Stimulated activated CD4-positive, alpha-beta T cell treated with anti-CD3 and anti-CD28 coated beads, Interleukin-2, amount 100 ng/mL, for 4 hours (primary cell): ENCODE data around the gene TBC1D5.
"Not testable (repeated sequence)": the region's sequence is repeated elsewhere in the genome, so short reads cannot be mapped to it uniquely, and the experiment has no call there.

Experiments
- DNase-seq: peaks from one replicate; pipeline ENCODE4 v3.0.0-alpha.2; 2020; ENCODE audit warnings: low read depth

TBC1D5 gene

DNA sequence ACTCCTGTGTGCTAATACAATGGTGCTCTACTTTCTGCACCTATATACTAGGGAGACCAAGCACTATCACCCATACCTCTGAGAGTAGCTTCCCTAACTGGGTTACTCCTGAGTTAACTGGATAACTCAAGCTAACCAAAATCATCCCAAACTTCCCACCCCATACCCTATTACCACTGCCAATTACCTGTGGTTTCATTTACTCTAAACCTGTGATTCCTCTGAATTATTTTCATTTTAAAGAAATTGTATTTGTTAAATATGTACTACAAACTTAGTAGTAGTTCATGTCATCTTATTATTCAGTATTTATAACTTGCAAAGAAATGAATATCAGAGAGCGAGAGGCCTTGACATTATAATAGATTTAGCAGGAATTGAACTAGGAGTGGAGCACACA is 340.5 kb downstream of the TBC1D5 start:
- no peak for DNase-seq

DNA sequence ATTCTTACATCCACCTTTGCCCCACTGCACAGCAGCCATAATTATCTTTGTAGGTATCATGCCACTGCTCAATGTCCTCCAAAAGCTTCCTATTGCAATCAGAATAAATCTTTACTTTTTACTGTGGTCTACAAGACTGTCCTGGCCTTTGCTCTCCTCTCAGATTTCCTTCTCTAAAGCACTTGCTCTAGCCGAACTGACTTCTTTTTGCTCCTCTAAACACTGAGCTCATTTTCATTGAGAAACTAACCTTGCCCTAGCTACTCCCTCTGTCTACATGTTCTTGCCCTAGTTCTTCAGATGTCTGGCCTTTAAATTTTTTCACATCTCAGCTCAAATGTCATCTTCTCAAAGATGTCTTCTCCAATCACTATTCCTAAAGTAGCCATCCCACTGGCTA is 342.8 kb downstream of the TBC1D5 start:
- DNase-seq: no peak

DNA sequence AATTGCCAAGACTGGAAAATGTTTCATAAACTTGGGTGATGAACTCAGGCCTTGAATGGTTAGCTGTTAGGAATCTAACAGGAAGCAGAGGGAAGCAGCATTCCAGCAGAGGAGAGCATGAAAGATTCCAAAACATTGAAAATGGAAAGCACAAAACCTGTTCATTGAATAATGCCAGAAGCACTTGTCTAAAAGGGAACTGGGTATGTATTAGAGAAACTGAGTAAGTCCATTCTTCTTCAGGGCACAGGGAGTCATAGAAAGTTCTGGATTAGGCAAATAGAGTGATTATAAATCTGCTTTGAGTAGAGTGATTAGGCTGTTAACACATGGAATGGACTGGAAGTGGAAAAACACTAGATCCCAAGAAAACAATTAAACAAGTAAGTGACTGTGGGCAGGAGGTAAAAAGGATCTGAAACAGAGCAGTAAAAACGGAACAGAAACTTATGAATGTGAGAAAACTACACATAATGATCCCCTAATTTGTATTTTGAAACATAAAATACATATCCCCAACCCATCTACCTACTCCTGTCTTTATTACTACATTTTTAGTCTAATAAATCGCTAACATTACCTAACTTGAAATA is 343.4 kb downstream of the TBC1D5 start:
- DNase-seq: no peak

DNA sequence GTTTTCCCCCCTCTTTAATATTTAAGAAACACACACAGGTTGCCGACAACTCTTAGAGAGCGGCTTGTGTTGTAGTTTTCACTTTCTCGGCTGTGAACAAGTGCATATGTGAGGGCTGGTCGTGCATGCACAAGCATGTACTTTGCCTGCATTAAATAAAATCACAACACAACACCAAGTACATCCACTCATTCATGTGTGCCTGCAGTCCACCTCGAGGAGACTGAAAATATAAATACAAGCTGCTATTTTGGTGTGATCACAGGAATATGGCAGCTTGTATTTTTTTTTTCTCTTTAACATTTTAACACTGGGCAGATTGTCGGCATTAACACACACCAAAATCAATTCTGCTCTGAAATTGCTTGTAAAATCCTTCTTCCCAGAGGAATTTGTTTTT is 346.4 kb downstream of the TBC1D5 start:
- no peak for DNase-seq

DNA sequence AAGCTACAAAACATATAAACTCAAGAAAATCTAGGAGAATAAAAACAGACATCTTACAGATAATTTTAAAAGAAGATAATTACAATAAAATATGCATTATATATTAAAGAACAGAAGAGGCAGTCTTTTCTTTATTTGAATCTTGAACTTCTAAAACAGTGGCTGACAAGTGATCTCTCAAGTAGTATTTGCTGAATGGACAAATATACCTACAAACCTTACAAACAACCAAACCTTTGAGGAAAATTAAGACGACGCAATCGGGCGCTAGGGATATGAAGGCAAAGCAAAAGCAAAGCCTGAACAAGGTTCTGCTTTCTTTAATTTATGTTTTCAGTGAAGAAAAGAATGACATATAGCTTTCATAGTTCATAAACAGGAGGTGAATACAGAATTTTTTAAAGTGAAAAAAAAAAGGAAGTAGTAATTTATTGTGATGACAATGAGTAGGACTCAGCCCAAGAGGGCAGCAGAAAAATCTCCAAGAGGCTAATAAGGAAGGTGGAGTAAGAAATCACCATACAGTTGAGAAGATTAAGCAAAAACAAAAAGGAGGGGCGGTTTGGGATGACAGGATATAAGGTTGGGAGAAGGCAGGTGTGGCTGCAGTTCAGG is 347.8 kb downstream of the TBC1D5 start:
- DNase-seq: no peak

DNA sequence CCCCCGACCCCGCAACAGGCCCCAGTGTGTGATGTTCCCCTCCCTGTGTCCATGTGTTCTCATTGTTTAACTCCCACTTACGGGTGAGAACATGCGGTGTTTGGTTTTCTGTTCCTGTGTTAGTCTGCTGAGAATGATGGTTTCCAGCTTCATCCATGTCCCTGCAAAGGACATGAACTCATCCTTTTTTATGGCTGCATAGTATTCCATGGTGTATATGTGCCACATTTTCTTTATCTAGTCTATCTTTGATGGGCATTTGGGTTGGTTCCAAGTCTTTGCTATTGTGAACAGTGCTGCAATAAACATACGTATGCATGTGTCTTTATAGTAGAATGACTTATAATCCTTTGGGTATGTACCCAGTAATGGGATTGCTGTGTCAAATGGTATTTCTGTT is 349.9 kb downstream of the TBC1D5 start:
- not testable (repeated sequence) for DNase-seq

DNA sequence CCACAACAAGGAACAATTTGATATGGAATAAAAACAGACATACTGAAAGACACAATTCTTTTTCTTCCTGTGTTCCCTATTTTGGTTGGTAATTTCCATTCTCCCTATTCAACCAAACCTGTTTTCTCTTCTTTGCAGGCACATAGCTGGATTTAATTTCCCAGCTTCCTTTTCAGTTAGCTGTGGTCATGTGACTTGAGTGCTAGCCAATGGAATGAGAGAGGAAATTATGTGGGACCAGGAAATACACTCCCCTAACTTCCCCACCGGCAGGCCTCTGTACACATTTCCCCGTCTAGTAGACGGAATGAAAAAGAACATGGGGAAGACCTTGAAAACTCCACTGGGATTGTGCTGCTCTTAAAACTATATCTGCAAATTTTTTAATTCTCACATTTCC is 351.6 kb downstream of the TBC1D5 start:
- no peak for DNase-seq

DNA sequence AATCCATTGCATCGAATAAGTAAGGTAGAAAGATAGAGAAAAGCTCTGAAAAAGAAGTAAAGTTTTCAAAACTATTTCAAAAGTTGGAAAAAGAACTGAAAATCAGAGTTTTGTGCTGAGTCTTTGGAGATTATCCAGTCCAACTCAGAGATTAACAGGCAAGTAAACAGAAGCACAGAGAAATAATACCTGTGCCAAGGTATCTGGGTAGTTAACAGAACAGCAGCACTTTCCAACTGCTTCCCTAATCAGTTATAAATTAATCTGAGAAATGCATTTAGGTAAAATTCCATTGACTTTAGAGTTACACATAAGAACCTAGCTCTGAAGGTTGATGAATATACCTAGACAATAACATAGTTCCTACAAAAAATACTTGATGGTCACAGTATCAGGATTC is 355.3 kb downstream of the TBC1D5 start:
- DNase-seq: no peak

DNA sequence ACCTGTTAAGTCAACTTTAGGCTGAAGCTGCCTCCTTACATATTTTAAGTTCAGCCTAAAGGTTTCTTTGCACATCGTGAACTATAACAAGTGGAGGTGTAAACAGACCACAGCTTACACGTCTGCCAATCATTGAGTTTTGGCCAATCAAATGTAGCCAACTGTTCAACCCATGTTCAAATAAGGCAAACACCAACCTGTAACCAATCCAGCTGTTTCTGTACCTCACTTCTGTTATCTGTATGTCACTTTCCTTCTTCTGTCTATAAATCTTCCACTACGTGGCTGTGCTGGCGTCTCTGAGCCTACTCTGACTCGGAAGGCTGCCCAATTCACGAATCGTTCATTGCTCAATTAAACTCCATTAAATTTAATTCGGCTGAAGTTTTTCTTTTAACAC is 356.0 kb downstream of the TBC1D5 start:
- DNase-seq: no peak

DNA sequence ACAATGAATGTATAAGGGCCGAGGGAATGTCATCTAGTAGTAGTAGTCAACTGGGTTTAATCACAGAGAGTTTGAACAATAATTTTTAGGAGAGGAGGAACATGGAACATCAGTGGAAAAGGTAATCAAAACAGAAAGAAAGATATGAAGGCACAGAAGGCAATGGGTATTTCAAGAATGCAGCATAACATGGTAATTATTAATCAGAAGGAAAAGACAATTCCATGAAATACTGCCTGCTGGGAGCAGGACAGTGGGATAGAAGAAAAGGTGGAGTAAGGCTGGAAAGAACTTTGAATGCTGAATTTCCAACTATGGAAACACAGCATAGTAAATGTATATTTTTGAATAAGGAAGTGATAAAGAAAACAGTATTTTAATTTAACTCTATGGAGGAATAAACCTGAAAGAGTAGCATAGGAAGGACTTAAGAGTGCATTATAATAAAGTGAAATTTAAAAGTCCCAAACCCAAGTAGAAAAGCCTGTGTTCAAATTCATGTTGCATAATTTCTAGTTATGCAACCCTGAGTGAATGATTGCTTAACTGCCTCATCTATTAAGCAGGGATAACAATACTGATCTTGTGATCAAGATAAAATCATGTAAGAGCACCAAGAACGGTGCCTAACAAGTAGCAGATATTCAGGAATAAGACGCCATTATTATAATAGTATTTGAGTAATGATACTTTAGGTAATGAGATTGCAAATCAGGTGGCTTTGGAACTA is 357.7 kb downstream of the TBC1D5 start:
- DNase-seq: no peak

DNA sequence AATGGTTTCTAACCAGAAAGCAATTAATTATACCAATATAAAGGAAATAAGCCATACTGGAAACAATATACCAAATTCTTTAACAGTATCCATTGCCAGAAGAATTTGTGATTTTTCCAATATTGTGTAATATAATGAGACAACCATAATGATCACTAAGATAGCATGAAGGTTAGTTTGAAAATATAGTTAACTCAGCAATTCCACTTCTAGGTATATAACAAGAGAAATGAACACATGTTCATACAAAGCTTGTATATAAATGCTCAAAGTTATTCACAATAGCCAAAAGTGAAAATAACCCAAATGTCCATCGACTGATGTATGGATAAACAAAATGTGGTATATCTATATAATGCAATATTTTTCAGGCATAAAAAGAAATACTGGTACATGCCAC is 369.1 kb downstream of the TBC1D5 start:
- no peak for DNase-seq

DNA sequence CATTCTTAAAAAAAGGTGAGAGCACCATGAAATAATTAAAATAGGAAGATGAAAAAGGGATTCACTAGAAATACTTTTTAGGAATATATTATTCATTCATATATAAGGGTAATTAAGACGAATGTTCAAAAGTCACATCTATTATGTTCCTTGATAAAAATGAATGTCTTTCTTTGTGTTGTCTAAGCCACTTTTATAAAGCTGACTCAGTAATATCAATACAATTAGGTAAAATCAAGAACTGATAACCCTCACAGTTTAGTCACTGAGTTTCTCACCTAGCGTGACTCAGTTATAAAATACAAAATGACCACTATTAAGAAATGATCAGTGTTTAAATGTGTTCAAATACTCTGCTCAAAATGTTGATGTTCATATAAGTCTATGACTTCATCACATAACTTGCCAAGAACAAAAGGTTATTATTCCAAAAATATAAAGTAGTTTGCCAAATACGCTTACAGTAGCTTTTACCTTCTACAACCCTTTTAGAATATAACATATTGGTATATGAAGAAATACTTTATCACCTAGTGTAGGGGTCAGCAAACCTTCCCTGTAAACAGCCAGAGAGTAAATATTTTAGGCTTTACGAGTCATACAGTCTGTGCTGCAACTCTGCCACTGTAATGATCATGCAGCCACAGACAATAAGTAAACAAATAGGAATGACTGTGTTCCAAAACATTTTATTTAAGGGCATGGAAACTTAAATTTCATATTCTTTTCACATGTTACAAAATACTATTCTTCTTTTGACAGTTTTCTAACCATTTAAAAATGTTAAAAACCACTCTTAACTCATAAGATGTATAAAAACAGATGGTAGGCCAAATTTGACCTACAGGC is 369.8 kb downstream of the TBC1D5 start:
- no peak for DNase-seq

DNA sequence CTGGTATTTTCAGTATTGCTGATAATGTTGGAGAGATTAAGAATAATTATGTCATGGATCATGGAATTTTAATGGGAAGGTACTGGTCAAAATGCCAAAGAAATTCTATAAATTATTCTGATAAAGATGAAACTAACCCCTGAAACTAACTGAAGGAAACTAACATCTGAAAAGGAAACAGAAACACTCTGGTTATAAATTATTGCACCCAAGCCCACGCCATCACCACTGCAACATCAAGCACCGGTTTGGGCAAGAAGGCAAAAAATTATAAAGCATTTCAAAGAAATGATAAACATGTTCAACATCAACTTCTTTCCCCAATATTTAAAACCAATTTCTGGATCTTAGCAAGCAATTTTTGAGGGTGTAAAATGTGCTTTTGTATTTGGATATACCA is 372.5 kb downstream of the TBC1D5 start:
- DNase-seq: no peak

DNA sequence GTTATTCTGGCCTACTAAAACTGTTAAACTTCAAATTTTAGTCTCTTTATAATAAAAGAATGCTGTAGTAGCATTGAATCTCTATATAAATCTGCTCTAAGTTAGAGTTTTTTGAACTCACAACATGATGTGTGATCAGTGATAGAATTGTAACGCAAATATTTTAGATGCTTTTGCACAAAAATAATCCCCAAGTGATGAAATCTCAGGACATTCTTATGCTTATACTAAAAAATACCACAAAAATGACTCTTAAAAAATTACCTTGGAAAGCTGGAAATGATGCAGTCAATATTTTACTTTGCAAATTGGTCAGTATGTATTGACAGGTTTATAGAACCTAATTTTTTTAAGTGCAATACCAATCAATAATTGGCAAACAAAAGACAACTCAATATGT is 375.3 kb downstream of the TBC1D5 start:
- no peak for DNase-seq

DNA sequence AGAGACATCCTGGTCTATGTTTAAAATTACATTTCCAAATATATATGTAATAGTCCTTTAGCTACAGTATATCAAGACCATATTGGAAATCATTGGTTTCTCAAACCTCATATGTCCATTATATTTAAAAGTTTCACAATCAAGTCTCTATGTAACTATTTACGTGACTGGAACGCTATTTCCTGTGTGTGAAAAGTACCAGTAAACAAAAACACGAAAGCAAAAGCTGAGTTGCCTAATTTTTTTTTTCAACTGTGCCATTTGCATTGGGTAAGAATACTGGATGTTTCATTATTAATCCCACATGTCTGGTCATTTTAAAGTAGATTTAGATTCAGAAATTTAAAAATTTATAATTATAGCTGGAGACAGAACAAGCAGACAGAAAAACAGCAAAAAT is 381.4 kb downstream of the TBC1D5 start:
- DNase-seq: no peak

DNA sequence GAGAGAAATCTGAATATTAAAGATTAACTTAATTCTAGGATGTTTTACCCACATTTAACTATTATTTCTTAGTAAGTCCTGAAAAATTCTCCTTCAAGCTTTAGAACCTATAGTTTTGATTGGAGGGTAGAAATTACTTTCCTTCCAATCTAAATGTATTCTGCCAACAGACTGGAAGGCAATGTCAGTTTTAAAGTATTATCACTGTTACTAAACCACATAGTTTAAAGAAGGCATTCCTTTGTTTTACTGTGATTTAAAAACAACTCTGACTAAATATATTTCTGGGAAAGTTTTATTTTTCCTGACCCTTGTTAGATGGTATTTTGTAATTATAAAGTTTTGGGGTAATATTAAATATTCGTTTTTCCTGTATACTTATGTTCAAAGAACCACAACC is 382.5 kb downstream of the TBC1D5 start:
- no peak for DNase-seq

DNA sequence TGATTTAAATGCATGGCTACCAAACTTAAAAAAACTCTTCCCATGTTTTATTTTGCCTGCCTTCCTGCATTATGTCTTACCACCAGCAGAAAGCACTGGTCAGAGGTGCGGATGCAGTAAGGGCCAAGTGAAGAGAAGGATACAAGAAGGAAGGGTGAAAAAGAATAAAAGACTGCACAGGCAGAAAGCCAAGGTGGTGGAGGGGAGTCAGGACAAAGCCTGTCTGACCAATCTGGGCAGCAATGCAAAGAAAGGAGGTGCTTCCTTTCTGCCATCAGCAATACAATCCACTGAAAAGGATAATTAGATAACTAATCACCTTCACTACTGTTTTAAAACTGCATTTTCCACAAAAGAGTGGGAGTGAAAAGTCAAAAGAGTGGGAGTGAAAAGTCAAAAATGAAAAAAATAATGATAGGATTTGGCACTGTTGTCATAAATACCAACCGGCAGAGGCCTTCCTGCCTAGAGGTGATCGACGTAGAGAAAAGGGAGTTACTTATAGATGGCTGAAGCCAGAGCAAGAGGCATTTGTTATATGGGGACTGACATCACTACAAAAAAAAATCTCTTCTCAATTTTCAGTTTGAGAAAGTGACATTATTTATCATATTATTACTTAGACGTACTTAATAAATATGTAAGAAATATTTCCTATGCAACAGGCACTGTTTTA is 385.3 kb downstream of the TBC1D5 start:
- no peak for DNase-seq

DNA sequence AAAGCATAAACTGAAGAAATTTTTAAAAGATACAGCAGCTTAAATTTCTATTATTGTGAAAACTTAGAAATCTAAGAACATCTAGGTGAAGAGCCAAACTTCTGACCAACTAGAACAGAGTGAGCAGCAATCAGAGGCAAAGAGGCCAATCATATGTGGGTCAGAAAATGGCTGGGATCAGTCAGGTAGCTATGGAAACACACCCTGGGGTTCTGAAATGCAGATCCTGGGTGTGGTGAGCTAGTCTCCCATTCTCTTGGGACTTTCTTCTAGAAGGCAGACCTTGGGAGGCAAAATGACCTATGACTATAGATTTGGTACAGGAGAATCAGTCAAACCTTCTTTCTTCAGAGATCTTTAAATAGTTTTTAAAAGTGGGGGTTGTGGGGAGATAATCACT is 385.8 kb downstream of the TBC1D5 start:
- DNase-seq: no peak

DNA sequence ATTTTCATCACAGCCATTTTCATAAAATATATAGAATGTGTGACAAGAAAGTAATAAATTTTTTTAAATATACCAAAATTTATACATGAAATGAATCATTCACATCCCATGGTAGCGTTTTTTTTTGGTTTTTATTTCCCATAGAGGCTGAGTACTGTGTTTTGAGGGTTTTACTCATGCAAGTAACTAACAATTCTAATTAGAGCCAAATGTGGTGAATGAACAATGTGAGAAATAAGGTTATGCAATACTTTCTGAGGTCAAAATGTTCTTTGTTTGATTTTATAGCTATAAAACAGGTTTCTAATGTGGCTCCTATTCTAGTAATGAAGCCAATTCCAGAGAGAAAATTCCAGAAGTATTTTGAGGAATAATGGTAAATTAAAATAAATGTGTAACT is 386.8 kb downstream of the TBC1D5 start:
- no peak for DNase-seq

DNA sequence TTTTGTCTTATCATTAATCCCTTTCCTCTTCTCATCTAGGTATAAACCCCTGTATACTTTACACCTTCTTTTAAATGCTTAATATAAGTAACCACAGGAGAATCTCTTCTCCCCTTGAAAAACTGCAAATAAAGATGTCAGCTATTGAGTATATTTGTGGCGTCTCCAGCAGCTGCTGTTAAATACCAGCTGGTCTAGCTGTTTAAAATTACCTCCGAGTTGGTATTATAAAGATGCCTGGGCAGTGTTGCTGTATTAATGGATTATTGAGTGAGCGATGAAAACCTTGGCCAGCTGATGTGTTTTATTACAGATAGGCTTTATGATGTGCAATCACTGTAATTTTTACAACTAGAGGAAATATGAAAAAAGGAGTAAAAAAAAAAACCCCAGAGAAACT is 388.1 kb downstream of the TBC1D5 start:
- no peak for DNase-seq

DNA sequence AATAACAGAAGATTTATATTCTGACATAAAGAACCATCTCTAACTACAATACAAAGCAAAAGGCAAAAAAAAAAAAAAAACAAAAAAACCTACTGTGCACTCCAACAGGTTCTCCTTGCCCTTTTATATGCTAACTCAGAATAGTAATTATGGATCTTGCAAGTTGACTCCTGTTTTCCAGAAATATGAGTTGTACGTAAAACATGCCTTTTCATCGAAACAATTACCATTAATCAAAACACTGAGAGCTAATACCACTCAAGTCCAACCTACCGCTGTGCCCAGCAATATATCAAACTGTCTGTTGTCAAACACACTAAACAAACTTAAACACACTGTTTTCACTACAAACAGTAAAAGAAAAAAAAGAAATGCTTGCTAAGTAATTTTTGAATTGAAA is 389.8 kb downstream of the TBC1D5 start:
- no peak for DNase-seq

DNA sequence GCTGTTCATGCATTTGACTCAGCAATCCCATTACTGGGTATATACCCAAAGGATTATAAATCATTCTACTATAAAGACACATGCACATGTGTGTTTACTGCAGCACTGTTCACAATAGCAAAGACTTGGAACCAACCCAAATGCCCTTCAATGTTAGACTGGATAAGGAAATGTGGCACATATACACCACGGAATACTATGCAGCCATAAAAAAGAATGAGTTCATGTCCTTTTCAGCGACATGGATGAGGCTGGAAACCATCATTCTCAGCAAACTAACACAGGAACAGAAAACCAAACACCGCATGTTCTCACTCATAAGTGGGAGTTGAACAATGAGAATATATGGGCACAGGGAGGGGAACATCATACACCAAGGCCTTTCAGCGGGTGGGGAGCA is 391.2 kb downstream of the TBC1D5 start:
- DNase-seq: not testable (repeated sequence)
